ENCODE data around the gene JAKMIP2.
"Not testable (repeated sequence)": the region's sequence is repeated elsewhere in the genome, so short reads cannot be mapped to it uniquely, and the experiment has no call there.

JAKMIP2 gene

GRCh38 chr5:147616421-147616820 lies 166.1 kb downstream of the JAKMIP2 start:
- Histone ChIP-seq H3K9ac (ENCODE audit: low read length) (no peak overlapping the region), H3K4me1 (ENCODE audit: control insufficient read depth, low read depth, low read length) (peaks cover 3% of the 10 kb centered on the region), H3K36me3 (ENCODE audit: control insufficient read depth, low read depth, low read length) (peaks cover 46% of the 10 kb centered on the region), H3K9me3 (ENCODE audit: control insufficient read depth, low read depth, low read length) (no peaks in the 10 kb centered on the region), H3K4me3 (ENCODE audit: low read length) (no peak overlapping the region), H3K27me3 (ENCODE audit: control insufficient read depth, insufficient read depth, low read length) (no peaks in the 10 kb centered on the region), H3K27ac (ENCODE audit: low read length) (no peak overlapping the region)

GRCh38 chr5:147613359-147613758 lies 169.2 kb downstream of the JAKMIP2 start:
- H3K9ac ChIP-seq (ENCODE audit: low read length) = no peak overlapping the region
- no peak overlapping the region for H3K27ac ChIP-seq (ENCODE audit: low read length)
- H3K27me3 ChIP-seq (ENCODE audit: control insufficient read depth, insufficient read depth, low read length) = no peaks in the 10 kb centered on the region
- peaks cover 34% of the 10 kb centered on the region for H3K36me3 ChIP-seq (ENCODE audit: control insufficient read depth, low read depth, low read length)
- H3K9me3 ChIP-seq (ENCODE audit: control insufficient read depth, low read depth, low read length) = no peaks in the 10 kb centered on the region
- no peak overlapping the region for H3K4me3 ChIP-seq (ENCODE audit: low read length)
- peaks cover 16% of the 10 kb centered on the region for H3K4me1 ChIP-seq (ENCODE audit: control insufficient read depth, low read depth, low read length)

- no peak overlapping the region for H3K9ac ChIP-seq (ENCODE audit: low read length)
- peaks cover 16% of the 10 kb centered on the region for H3K4me1 ChIP-seq (ENCODE audit: control insufficient read depth, low read depth, low read length)
- no peaks in the 10 kb centered on the region for H3K9me3 ChIP-seq (ENCODE audit: control insufficient read depth, low read depth, low read length)
- H3K27me3 ChIP-seq (ENCODE audit: control insufficient read depth, insufficient read depth, low read length) = no peaks in the 10 kb centered on the region
- no peak overlapping the region for H3K4me3 ChIP-seq (ENCODE audit: low read length)
- H3K36me3 ChIP-seq (ENCODE audit: control insufficient read depth, low read depth, low read length) = peaks cover 30% of the 10 kb centered on the region
- H3K27ac ChIP-seq (ENCODE audit: low read length) = no peak overlapping the region
Observed at GRCh38 chr5:147611483-147611882, 171.0 kb downstream of the JAKMIP2 start.

- Histone ChIP-seq H3K9me3 (ENCODE audit: control insufficient read depth, low read depth, low read length) (no peaks in the 10 kb centered on the region), H3K36me3 (ENCODE audit: control insufficient read depth, low read depth, low read length) (peaks cover 28% of the 10 kb centered on the region), H3K27me3 (ENCODE audit: control insufficient read depth, insufficient read depth, low read length) (no peaks in the 10 kb centered on the region), H3K9ac (ENCODE audit: low read length) (no peak overlapping the region), H3K4me3 (ENCODE audit: low read length) (no peak overlapping the region), H3K4me1 (ENCODE audit: control insufficient read depth, low read depth, low read length) (peaks cover 16% of the 10 kb centered on the region), H3K27ac (ENCODE audit: low read length) (no peak overlapping the region)
Observed at GRCh38 chr5:147610798-147611197, 171.7 kb downstream of the JAKMIP2 start.

GRCh38 chr5:147601652-147602051 lies 180.9 kb downstream of the JAKMIP2 start:
- Histone ChIP-seq H3K9me3 (ENCODE audit: control insufficient read depth, low read depth, low read length) (no peaks in the 10 kb centered on the region), H3K36me3 (ENCODE audit: control insufficient read depth, low read depth, low read length) (peaks cover 62% of the 10 kb centered on the region), H3K4me3 (ENCODE audit: low read length) (no peak overlapping the region), H3K27me3 (ENCODE audit: control insufficient read depth, insufficient read depth, low read length) (no peaks in the 10 kb centered on the region), H3K27ac (ENCODE audit: low read length) (no peak overlapping the region), H3K4me1 (ENCODE audit: control insufficient read depth, low read depth, low read length) (no peaks in the 10 kb centered on the region), H3K9ac (ENCODE audit: low read length) (no peak overlapping the region)

- H3K27ac ChIP-seq (ENCODE audit: low read length) = no peak overlapping the region
- no peak overlapping the region for H3K9ac ChIP-seq (ENCODE audit: low read length)
- H3K27me3 ChIP-seq (ENCODE audit: control insufficient read depth, insufficient read depth, low read length) = no peaks in the 10 kb centered on the region
- peaks cover 25% of the 10 kb centered on the region for H3K36me3 ChIP-seq (ENCODE audit: control insufficient read depth, low read depth, low read length)
- no peaks in the 10 kb centered on the region for H3K9me3 ChIP-seq (ENCODE audit: control insufficient read depth, low read depth, low read length)
- no peak overlapping the region for H3K4me3 ChIP-seq (ENCODE audit: low read length)
- peaks cover 10% of the 10 kb centered on the region for H3K4me1 ChIP-seq (ENCODE audit: control insufficient read depth, low read depth, low read length)
Observed at GRCh38 chr5:147591120-147591519, 191.4 kb downstream of the JAKMIP2 start.

GRCh38 chr5:147590096-147590495 lies 192.4 kb downstream of the JAKMIP2 start:
- no peaks in the 10 kb centered on the region for H3K9me3 ChIP-seq (ENCODE audit: control insufficient read depth, low read depth, low read length)
- H3K4me3 ChIP-seq (ENCODE audit: low read length) = no peak overlapping the region
- H3K27ac ChIP-seq (ENCODE audit: low read length) = no peak overlapping the region
- peaks cover 15% of the 10 kb centered on the region for H3K36me3 ChIP-seq (ENCODE audit: control insufficient read depth, low read depth, low read length)
- H3K27me3 ChIP-seq (ENCODE audit: control insufficient read depth, insufficient read depth, low read length) = no peaks in the 10 kb centered on the region
- H3K4me1 ChIP-seq (ENCODE audit: control insufficient read depth, low read depth, low read length) = peaks cover 10% of the 10 kb centered on the region
- no peak overlapping the region for H3K9ac ChIP-seq (ENCODE audit: low read length)

- H3K36me3 ChIP-seq (ENCODE audit: control insufficient read depth, low read depth, low read length) = peaks cover 17% of the 10 kb centered on the region
- H3K4me1 ChIP-seq (ENCODE audit: control insufficient read depth, low read depth, low read length) = peaks cover 10% of the 10 kb centered on the region
- H3K27ac ChIP-seq (ENCODE audit: low read length) = no peak overlapping the region
- no peak overlapping the region for H3K4me3 ChIP-seq (ENCODE audit: low read length)
- no peak overlapping the region for H3K9ac ChIP-seq (ENCODE audit: low read length)
- no peaks in the 10 kb centered on the region for H3K9me3 ChIP-seq (ENCODE audit: control insufficient read depth, low read depth, low read length)
- no peaks in the 10 kb centered on the region for H3K27me3 ChIP-seq (ENCODE audit: control insufficient read depth, insufficient read depth, low read length)
Observed at GRCh38 chr5:147586832-147587231, 195.7 kb downstream of the JAKMIP2 start.

GRCh38 chr5:147586221-147586620 lies 196.3 kb downstream of the JAKMIP2 start:
- Histone ChIP-seq H3K9me3 (ENCODE audit: control insufficient read depth, low read depth, low read length) (no peaks in the 10 kb centered on the region), H3K27me3 (ENCODE audit: control insufficient read depth, insufficient read depth, low read length) (no peaks in the 10 kb centered on the region), H3K9ac (ENCODE audit: low read length) (no peak overlapping the region), H3K4me1 (ENCODE audit: control insufficient read depth, low read depth, low read length) (peaks cover 10% of the 10 kb centered on the region), H3K36me3 (ENCODE audit: control insufficient read depth, low read depth, low read length) (peaks cover 16% of the 10 kb centered on the region), H3K4me3 (ENCODE audit: low read length) (no peak overlapping the region), H3K27ac (ENCODE audit: low read length) (no peak overlapping the region)

- H3K4me3 ChIP-seq (ENCODE audit: low read length) = not testable (repeated sequence)
Observed at GRCh38 chr5:147582272-147582671, 200.3 kb downstream of the JAKMIP2 start.

GRCh38 chr5:147580418-147580817 lies 202.1 kb downstream of the JAKMIP2 start:
- not testable (repeated sequence) for H3K27me3 ChIP-seq (ENCODE audit: control insufficient read depth, insufficient read depth, low read length); H3K9me3 ChIP-seq (ENCODE audit: control insufficient read depth, low read depth, low read length); H3K27ac ChIP-seq (ENCODE audit: low read length); H3K9ac ChIP-seq (ENCODE audit: low read length); H3K4me3 ChIP-seq (ENCODE audit: low read length)
- Histone ChIP-seq H3K36me3 (ENCODE audit: control insufficient read depth, low read depth, low read length) (peaks cover 19% of the 10 kb centered on the region), H3K4me1 (ENCODE audit: control insufficient read depth, low read depth, low read length) (peaks cover 17% of the 10 kb centered on the region)

More at GRCh38 chr5:147582272-147582671, 200.3 kb downstream of the JAKMIP2 start:
- H3K9me3 ChIP-seq (ENCODE audit: control insufficient read depth, low read depth, low read length); H3K27me3 ChIP-seq (ENCODE audit: control insufficient read depth, insufficient read depth, low read length); H3K9ac ChIP-seq (ENCODE audit: low read length); H3K27ac ChIP-seq (ENCODE audit: low read length): not testable (repeated sequence)
- peaks cover 14% of the 10 kb centered on the region for H3K4me1 ChIP-seq (ENCODE audit: control insufficient read depth, low read depth, low read length)
- H3K36me3 ChIP-seq (ENCODE audit: control insufficient read depth, low read depth, low read length) = peaks cover 18% of the 10 kb centered on the region

GRCh38 chr5:147578228-147579024 lies 204.1 kb downstream of the JAKMIP2 start:
- H3K9me3 ChIP-seq (ENCODE audit: control insufficient read depth, low read depth, low read length) = no peaks in the 10 kb centered on the region
- H3K4me1 ChIP-seq (ENCODE audit: control insufficient read depth, low read depth, low read length) = peaks cover 36% of the 10 kb centered on the region
- H3K4me3 ChIP-seq (ENCODE audit: low read length) = peak overlapping the region; percentile 44
- H3K36me3 ChIP-seq (ENCODE audit: control insufficient read depth, low read depth, low read length) = peaks cover 4% of the 10 kb centered on the region
- no peaks in the 10 kb centered on the region for H3K27me3 ChIP-seq (ENCODE audit: control insufficient read depth, insufficient read depth, low read length)
- peak overlapping the region; percentile 54 for H3K27ac ChIP-seq (ENCODE audit: low read length)
- peak overlapping the region; percentile 28 for H3K9ac ChIP-seq (ENCODE audit: low read length)

Data from iPS-18a (cell line).